Activated CD8-positive, alpha-beta memory T cell treated with anti-CD3 and anti-CD28 coated beads, Interleukin-2, amount 50 U/mL, for 24 hours (primary cell): Measurements from ENCODE around the gene ARMC9.
"Not testable (repeated sequence)": the region's sequence is repeated elsewhere in the genome, so short reads cannot be mapped to it uniquely, and the experiment has no call there.

Source experiments
- DNase-seq: peaks from one replicate; pipeline ENCODE4 v3.0.0-alpha.2; 2020; ENCODE audit errors: extremely low read depth

Gene ARMC9

DNA sequence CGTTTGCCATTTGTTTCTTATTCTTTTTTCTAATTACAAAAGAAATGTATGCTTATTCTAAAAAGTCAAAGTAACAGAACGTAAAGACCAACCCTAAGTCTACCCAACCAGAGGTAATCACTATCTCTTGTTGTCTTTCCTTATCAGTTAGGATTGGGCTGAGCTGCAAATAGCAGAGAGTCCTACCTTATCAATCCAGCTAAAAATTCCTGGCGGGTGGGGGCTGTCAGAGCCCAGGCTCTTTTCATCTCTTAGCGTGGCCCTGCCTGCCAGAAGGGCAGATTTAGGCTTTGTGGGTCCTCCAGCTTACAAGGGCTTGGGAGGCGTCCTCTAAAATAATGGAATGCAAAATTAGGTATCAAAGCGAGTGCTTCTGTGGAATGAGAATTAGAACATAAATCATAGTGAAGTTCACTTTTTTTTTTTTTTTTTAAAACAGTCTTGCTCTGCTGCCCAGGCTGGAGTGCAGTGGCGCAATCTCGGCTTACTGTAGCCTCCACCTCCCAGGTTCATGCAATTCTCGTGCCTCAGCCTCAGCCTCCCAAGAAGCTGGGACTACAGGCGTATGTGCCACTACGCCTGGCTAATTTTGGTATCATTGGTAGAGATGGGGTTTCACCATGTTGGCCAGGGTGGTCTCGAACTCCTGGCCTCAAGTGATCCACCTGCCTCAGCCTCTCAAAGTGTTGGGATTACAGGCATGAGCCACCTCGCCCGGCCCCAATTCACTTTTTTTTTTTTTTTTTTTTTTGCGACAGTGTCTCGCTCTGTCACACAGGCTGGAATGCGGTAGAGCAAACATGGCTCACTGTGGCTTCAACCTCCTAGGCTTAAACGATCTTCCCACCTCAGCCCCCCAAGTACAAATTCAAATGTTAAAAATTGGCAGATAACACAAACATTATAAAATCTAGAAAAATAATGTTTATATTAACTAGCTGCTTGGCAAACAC, 139.7 kb downstream of the ARMC9 start:
- DNase-seq = no peak

DNA sequence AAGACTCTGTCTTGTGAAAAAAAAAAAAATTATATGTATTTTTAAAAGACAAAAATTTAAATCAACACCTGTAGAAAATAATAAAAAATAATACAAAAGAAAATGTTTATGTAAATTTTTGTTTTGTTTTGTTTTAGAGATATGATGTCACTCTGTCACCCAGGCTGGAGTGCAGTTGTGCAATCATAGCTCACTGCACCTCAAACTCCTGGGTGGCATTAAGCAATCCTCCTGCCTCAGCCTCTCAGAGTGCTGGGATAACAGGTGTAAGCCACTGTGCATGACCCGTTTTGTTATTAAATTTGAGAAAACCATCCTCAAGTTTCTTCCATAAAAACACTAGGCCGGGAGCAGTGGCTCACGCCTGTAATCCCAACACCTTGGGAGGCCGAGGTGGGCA, 140.9 kb downstream of the ARMC9 start:
- no peak for DNase-seq

DNA sequence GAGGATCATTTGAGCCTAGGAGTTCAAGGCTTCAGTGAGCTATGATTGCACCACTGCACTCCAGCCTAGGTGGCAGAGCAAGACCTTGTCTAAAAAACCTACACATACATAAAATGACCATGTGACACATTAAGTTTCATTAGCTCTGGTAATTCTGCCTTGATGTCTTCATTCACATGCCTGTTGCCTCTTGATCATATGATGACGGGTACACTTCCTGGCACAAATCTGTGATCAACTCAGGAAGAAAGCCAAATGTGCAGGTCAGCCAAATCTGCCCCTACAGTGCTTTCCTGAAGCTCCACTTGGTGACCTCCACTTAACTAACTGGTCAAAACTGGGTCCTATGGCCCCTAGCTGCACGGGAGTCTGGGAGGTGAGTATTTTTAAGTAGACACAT, 142.7 kb downstream of the ARMC9 start:
- DNase-seq = no peak

DNA sequence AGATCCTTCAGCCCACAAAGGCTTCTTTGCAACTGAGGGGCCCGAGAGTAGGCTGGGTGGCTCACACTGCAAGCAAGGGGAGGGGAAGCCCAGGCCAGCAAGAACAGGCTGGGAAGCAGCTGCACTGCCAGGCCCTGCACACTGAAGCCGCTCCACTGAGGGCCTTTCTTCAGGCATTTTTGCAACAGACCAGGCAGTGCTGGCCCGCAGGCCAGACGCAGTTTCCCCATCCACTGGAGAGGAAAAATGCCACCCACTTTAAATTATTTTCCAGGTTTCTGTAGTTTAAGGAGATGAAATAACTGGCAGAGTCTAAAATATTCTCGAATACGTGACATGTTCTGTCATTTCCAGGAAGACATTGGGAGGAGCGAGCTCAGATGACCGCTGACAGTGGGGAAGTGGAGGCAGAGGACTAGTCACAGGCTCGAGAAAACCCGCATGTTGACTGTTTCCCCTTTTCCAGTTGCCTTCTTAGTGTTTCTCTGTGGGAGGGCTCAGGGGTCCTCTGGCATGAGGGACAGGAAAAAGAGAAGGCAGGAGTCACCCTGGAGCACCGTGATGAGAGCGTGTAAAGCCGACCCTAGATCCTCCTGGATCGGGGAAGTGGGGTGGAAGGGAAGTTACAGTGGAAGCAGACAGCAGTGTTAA, 143.8 kb downstream of the ARMC9 start:
- no peak for DNase-seq

DNA sequence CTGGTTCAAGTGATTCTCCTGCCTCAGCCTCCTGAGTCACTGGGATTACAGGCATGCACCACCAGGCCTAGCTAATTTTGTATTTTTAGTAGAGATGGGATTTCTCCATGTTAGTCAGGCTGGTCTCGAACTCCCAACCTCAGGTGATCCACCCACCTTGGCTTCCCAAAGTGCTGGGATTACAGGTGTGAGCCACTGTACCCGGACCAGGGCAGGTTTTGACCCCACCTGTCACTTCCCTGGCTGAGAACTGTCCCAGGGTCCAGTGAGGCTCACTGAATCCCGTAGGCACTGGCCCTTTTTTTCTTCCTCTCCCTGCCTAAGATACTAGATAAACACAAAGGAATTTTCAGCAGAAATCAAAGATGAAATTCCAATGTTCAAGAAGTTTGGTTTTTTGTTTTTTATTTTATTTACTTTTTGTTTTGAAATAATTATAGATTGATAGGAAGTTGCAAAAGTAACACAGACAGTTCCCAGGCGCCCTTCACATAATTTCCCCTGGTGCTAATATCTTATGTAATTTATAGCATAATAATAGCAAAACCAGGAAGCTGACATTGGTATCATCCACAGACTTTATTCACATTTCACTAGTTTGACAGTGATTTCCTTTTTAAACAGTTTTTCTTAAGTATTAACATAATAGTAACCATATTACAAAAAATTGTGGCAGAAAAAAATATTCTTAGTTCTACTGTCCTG, 144.7 kb downstream of the ARMC9 start:
- no peak for DNase-seq

DNA sequence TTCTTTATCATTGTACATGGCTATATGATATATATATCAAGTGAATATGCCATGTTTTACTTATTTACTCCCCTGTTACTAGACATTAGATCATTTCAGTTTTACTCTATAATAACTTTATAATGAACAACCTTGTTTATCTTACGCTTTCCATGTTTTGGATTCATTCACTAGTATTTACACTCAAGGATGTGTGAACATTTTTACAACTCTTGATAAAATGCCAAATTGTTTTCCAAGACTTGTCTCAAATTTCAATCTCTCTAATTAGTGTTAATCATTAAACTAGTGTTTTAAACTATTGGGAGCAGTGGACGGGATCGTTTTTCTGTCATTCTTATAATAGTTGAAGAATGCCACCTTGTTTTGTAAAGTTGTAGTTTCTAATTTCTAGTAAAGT, 145.6 kb downstream of the ARMC9 start:
- no peak for DNase-seq

DNA sequence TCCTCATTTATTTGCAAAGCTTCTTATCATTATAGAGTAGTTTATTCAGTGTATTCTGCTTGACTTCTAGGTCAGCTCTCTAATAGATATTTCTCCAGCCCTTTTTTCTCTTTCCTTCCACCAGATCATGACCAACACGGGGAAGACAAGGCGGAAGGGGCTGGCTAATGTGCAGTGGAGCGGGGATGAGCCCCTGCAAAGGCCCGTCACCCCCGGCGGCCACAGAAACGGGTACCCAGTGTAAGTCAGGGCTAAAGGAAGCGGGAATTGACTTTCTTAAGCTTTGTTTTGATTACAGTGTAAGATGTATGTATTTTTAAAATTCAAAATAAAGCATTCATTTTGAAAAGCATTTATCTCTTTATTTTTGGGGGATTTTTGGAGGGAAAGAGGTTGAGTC, 146.4 kb downstream of the ARMC9 start:
- DNase-seq = no peak

DNA sequence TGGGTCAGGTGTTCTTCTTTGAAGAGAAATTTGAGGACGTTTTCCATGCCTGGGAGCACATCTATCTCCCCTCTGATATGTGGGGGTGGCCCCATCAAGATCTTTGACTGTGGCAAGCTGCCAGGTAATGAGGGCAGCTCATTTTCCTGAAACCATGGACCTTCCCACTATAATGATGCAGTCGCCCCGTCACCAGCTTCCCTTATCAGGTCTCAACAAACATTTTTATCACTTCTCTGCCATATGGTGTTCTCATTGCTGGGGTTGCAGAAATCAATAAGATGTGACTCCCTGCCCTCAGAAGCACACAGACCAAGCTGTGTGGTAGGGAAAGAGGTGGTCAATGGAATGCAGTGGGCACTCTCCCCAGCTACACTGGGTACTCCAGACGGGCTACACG, 148.7 kb downstream of the ARMC9 start:
- DNase-seq = no peak

DNA sequence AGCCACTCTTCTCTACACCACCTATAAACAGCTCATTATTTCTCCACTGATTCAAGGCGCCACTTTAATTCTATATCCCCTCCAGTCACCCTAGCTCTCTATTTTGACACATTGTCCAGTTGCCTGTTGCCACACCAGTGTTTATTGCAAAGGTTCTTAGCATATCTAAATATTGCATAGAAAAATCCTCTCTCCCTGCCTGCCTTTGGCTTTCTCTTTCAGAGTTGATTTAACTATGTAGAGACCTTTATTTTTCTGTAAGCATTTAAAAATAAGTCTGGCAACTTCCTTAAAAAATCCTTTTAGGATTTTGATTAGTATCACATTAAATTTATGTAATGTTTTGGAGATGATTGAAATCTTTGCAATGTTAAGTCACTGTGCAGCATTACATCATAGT, 149.2 kb downstream of the ARMC9 start:
- no peak for DNase-seq

DNA sequence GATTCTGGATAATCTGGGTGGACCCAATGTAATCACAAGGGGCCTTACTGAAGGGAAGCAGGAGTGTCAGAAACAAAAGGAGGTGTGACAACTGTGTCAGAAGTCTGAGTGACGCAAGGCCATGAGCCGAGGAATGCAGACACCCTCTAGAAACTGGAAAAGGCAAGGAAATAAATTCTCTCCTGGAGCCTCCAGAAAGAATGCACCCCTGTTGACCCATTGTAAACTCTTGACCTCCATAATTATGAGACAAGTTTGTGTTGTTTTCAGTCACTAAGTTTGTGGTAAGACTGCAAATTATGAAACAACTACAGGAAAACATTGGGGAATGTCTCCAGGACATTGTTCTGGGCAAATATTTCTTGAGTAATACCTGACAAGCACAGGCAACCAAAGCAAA, 149.7 kb downstream of the ARMC9 start:
- DNase-seq = no peak

DNA sequence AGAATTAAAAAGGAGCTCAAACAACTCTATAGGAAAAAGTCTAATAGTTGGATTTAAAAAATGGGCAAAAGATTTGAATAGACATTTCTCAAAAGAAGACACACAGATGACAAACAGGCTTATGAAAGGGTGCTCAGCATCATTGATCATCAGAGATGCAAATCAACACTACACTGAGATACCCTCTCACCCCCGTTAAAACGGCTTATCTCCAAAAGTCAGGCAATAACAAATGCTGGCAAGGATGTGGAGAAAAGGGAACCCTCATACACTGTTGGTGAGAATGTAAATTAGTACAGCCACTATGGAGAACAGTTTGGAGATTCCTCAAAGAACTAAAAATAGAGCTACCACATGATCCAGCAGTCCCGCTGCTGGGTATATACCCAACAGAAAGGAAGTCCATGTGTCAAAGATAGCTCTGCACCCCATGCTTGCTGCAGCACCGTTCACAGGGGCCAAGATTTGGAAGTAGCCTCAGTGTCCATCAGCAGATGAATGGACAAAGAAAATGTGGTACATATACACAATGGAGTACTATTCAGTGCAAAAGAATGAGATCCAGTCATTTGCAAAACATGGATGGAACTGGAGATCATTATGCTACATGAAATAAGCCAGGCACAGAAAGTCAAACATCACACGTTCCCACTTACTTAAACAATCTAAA, 150.4 kb downstream of the ARMC9 start:
- DNase-seq = no peak

DNA sequence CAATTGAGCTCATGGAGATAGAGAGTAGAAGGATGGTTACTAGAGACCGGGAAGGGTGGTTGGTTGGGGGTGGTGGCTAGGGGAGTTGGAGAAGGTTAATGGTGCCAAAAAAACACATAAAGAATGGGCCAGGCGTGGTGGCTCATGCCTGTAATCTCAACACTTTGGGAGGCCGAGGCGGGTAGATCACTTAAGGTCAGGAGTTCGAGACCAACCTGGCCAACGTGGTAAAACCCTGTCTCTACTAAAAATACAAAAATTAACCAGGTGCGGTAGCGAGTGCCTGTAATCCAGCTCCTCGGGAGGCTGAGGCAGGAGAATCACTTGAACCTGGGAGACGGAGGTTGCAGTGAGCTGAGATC, 150.9 kb downstream of the ARMC9 start:
- not testable (repeated sequence) for DNase-seq

DNA sequence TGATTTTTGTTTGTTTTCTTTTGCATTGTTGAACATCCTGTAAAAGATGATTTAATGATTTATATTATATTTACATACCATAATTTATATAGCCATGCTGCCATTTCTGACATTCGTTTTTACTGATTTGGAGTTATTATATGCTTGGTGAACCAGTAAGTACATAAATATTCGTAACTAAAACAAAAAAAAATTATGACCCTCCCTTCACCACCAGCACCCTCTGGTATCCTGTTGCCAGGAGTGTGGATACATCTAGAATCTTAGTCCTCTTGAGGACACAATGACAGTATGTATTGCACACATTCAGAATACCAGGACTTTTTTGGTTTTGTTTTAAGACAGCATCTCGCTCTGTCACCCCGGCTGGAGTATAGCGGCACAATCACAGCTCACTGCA, 153.2 kb downstream of the ARMC9 start:
- no peak for DNase-seq

DNA sequence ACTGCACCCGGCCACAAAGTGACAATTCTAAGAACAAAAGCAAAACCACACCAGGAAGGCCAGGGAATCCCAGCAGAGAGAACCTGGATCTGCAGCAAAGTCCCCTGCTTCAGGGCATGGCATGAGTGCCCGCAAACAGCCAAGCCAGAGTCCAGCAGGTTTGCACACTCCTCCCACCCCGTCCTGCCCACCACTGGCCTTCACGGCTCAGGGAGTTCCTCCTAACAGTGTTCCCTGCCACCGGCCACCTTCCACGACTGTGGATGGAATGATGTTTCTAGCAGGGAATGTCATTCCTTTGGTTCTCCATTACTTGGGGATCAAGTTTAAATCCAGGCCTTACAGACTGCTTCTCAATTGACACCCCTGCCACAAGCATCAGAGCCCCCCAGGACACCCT, 155.0 kb downstream of the ARMC9 start:
- DNase-seq = no peak

DNA sequence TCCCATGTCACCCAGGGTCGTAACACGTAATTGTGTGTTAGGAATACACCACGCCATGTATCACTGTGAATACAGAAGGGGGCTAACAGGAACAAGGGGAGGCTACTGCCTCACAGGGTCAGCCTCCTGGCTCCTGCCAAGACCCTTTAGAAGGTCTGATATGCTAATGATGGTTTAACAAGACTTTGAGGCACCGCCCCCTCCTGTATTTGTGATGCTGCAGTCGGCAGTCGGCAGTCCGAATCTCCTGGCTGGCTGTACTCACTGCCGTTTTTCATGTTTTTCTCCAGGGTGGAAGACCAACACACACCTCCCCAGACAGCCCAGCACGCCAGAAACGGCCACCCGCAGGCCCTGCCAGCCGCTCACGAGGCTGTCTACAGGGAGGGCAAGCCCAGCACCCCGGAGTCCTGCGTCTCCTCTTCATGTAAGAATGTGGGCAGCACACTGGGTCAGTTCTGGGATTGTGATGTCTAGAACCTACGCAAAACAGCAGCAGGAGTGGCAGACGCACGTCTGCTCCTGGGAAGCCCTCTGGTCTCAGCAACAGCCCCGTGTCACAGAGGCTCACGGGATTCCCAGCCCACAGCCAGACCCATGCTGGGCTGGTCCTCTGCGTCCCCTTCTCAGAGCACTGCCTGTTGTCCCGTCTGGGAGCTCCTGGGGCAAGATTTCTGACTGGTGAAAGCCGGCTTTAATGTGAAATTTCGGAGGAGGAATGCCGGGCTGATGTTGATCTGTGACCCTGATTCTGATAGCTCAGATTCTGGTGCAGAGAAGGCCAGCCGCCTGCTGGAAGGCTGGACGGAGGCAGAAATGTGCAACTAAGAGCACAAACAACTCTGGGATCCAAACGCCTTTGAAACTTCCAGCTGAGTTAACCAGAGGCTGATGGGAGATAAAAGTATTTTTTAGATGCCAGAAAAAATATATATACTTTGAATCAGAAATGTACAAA, 157.4 kb downstream of the ARMC9 start:
- no peak for DNase-seq

DNA sequence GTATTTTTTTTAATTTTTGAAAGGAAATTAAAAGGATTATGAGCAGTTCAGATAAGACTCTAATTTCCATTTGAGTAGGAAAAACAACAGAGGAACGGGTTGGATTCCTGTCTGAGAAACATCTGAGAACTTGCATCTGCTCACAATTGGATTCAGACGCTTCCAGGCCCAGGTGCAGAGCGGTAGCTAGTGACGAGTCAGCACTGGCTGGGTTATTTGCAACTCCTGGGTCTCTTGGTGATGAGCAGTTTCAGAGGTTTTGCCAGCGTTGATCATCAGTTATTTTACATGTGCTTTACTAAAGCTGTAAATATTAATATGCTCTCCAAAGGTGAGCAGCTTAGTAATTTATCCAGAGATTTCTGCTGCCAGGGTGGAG, 158.0 kb downstream of the ARMC9 start:
- no peak for DNase-seq

DNA sequence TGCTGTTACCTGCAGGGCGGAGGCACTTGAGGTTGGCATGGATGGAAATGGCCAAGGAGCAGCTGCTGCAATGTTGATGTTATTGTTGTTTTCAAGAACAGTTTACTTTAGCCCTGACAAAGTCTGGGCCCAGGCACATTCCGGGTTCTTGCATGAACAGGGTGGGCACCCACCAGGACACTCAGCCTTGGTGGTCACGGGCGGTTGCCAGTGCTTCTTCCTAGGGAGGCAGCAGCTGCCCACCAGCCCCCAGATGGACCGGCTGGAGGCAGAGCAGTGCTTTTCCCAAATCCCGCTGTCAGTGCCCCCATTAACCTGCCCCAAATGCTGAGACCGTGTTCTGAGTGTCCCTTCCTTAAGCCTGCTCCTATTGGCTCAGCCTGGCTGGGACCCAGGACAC, 158.6 kb downstream of the ARMC9 start:
- no peak for DNase-seq

DNA sequence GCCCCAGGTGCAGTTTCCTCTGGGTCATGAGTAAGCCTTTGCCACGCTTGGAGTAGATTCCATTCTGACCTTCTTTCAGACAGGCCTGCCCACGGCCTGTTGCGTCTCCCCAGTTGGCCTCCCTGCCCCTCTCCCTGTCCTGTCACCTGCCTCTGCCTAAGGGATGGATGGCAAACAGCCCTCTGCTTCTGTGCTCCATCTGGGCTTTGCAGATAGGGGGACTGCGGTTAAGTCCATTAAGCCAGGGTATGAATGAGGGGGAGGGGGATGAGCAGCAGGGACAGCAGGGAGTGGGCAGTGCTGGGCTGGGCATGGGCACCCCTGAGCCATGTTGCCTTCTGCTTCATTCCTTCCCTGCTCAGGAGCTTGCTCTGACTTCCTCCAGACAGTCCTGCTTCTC, 159.5 kb downstream of the ARMC9 start:
- DNase-seq = no peak

DNA sequence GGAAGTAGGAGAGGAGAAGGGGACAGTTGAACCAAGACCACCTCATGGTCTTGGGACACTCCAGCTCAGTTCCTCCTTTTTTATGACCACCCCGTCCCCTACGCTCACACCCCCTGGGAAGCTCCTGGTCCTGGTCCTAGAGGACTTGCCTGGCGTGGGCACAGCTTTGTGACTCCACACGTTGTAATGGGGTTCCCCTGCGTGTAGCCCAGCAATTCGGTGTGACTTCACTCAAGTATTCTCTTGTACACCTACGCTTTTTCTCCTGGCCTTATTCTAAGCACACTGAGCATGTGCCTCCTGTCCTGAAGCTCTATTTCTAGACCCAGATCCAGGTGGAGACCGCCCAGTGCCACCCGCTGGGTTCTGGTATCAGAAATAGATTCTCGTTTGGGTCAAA, 161.0 kb downstream of the ARMC9 start:
- no peak for DNase-seq

DNA sequence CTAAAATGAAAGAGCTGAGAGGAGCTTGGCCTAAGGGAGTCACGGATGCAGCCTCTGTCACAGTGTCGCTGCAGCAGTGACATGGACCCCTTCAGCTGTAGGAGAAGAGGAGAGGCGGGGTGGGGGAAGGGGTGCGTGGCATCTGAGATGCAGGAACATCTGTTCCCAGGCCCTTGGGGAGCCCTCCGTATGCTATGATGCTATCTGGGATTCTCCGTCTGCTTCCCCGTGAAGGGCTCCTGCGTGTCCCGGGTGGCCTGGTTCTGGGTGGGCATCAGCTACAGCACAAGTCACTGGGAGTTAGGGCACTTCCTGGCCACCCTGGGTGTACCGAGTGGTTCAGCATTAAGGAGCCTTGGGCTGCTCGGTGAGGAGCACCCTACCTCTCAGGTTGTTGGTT, 161.5 kb downstream of the ARMC9 start:
- DNase-seq = no peak

DNA sequence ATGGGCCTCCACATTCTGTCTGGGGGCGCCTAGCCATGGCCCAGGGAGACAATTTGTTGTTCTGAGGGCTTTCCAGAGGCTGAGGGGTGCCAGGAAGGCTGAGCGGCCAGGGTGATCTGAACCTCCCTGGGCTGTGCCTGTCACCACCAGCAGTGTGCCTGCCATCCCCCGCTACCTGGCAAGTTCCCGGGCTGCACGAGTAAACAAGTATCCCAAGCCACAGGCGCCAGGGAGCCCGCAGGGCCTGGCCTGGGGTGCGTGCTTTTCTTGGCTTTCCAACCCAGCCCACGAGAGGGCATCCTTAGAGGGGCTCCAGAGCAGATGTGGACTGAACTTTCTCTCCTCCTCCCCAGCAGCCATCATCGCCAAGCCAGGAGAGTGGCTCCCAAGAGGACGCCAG, 162.0 kb downstream of the ARMC9 start:
- no peak for DNase-seq
